HL-60 (cell line): ENCODE measurements around the gene EXOC6B.

Source experiments
- DNase-seq, 2 experiments: peaks; one replicate each; pipeline ENCODE4 v3.0.0-alpha.2; 2010 to 2020; ENCODE audit warnings: low read depth in 1 of 2, low spot score in 1 of 2
- H3K27ac ChIP-seq: fragments of 250-450 bp; sonication (Bioruptor Pico); replicated peaks from 2 replicates; pipeline ENCODE4 v1.5.1; 2020; ENCODE audit warnings: mild to moderate bottlenecking, moderate library complexity
- H3K27me3 ChIP-seq: fragments of 250-450 bp; sonication (Bioruptor Pico); 2 replicates; pipeline ENCODE4 v1.5.1; 2021; ENCODE audit warnings: mild to moderate bottlenecking, moderate library complexity; ENCODE audit not compliant: insufficient read depth, poor library complexity, severe bottlenecking
- H3K4me3 ChIP-seq: replicated peaks from 2 replicates; pipeline ENCODE4 v1.5.1; 2011; ENCODE audit warnings: mild to moderate bottlenecking, control low read depth, low read length; ENCODE audit not compliant: insufficient read depth
- CTCF ChIP-seq: IDR thresholded peaks from one replicate; pipeline ENCODE4 v1.5.1; 2011; ENCODE audit warnings: low read length, control low read depth, inconsistent platforms; ENCODE audit not compliant: insufficient read depth
- GABPA ChIP-seq: IDR thresholded peaks from 2 replicates; pipeline ENCODE4 v1.6.1; 2012; ENCODE audit warnings: low read depth
- POLR2AphosphoS5 ChIP-seq: IDR thresholded peaks from 2 replicates; pipeline ENCODE4 v1.6.1; 2012; ENCODE audit warnings: low read depth
- SPI1 ChIP-seq: IDR thresholded peaks from 2 replicates; pipeline ENCODE4 v1.6.1; 2012; ENCODE audit warnings: low read depth, mild to moderate bottlenecking, borderline replicate concordance
- TF ChIP-seq, protein P1 (sequence below): IDR thresholded peaks from 2 replicates; pipeline ENCODE4 v1.6.1; 2012; ENCODE audit warnings: low read depth; ENCODE audit not compliant: insufficient replicate concordance

Gene EXOC6B

DNA sequence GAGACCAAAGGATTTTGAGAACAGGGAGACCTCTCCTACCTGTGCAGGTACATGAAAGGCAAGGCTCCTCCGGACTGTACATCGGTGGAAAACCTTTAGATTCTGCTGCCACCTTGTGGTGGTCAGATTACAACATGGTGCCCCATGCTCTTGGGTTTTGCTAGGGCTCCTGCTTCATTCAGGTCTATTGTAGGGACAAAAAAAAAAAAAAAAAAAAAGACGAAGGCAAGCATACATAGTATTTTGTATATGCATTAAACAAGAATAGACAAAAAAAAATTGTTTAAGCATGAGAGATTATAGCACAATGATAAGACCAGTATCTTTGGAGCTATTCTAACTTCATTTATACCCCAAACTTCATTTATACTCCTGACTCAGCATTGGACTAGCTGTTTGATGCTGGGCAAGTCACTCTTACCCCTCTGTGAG lies 34.0 kb upstream of the EXOC6B start:
- TF ChIP-seq CTCF (peak; percentile 18), SPI1 (no peak), POLR2AphosphoS5 (no peak)
- peak in 1 of 2 experiments; percentile 37 for DNase-seq
- Histone ChIP-seq H3K4me3 (no peak overlapping the region), H3K27ac (no peak overlapping the region), H3K27me3 (no peaks in the 10 kb centered on the region)

DNA sequence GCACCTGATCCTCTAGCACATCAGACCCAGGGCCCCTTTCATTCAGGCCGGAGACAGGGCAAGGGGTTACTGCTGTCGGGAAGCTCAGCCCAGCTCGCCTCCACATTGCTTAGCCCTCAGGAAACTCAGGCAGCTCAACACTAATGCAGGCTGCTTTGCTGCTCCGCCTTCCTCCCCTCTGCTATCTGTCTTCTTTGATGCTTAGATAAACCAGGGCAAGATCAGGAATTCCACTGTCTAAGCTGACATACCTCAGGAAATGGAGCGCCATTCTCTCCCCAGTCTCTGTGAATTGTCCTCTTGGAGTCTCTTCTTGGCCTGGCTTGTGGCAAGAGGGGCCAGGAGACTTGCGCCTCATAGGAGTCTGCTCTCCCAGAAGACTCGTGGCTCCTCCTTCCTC lies 25.5 kb upstream of the EXOC6B start:
- TF ChIP-seq POLR2AphosphoS5, result no peak
- no peak for TF ChIP-seq GABPA
- TF ChIP-seq, protein P1, sequence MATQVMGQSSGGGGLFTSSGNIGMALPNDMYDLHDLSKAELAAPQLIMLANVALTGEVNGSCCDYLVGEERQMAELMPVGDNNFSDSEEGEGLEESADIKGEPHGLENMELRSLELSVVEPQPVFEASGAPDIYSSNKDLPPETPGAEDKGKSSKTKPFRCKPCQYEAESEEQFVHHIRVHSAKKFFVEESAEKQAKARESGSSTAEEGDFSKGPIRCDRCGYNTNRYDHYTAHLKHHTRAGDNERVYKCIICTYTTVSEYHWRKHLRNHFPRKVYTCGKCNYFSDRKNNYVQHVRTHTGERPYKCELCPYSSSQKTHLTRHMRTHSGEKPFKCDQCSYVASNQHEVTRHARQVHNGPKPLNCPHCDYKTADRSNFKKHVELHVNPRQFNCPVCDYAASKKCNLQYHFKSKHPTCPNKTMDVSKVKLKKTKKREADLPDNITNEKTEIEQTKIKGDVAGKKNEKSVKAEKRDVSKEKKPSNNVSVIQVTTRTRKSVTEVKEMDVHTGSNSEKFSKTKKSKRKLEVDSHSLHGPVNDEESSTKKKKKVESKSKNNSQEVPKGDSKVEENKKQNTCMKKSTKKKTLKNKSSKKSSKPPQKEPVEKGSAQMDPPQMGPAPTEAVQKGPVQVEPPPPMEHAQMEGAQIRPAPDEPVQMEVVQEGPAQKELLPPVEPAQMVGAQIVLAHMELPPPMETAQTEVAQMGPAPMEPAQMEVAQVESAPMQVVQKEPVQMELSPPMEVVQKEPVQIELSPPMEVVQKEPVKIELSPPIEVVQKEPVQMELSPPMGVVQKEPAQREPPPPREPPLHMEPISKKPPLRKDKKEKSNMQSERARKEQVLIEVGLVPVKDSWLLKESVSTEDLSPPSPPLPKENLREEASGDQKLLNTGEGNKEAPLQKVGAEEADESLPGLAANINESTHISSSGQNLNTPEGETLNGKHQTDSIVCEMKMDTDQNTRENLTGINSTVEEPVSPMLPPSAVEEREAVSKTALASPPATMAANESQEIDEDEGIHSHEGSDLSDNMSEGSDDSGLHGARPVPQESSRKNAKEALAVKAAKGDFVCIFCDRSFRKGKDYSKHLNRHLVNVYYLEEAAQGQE, result no peak
- TF ChIP-seq CTCF, result no peak
- TF ChIP-seq SPI1, result no peak
- H3K27me3 ChIP-seq, result peaks cover 3% of the 10 kb centered on the region
- H3K27ac ChIP-seq, result no peak overlapping the region
- H3K4me3 ChIP-seq, result no peak overlapping the region
- no peak for DNase-seq

DNA sequence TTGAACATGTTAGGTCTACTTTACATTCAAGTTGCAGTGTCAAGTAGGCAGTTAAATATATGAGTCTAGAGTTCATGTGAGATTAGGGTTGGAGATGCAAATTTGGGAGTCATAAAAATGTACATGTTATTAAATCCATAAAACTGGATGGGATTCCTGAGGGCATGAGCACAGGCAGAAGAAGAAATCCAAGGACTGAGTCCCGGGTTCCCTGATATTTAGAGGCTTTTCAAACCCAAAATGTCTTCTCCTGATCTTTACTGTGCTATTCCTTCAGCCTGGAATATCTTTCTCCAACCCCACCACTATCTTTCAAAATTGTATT lies 23.3 kb upstream of the EXOC6B start:
- Histone ChIP-seq H3K27me3 (peaks cover 3% of the 10 kb centered on the region), H3K4me3 (no peak overlapping the region), H3K27ac (no peak overlapping the region)
- no peak for TF ChIP-seq GABPA
- TF ChIP-seq, protein P1, result no peak
- TF ChIP-seq CTCF, result no peak
- no peak for TF ChIP-seq SPI1
- TF ChIP-seq POLR2AphosphoS5, result no peak
- DNase-seq, result no peak

DNA sequence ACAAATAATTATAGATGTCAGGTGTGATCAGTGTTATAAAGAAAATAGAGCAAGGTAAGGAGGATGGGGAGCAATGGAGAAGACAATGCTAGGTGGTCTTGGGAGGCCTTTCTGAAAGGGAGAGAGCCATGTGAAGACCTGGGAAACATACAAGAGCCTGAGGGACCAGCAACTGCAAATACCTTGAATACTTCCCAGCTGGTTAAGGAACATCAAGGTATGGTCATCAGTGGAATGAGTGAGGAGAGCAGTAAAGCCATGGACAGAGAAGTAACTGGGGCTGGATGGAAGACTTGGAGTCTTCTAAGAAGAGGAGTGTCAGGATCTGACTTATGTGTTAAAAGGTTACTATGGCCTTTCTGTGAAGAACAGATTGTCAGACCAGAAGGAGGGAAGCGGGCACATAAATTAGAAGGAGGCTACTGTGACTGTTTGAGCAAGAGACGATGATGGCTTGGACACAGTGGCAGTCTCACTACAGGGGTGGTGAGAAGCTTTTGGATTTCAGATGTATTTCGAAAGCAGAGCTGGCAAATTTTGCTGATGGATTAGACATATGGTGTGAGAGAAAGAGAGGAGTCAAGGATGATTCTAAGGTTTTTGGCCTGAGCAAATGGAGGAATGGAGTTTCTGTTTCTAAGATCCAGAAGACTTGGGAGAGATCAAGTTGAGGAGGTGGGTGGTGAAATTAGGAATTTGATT lies 22.8 kb upstream of the EXOC6B start:
- no peak for DNase-seq
- Histone ChIP-seq H3K27me3 (peaks cover 3% of the 10 kb centered on the region), H3K27ac (no peak overlapping the region), H3K4me3 (no peak overlapping the region)
- TF ChIP-seq CTCF, result no peak
- TF ChIP-seq POLR2AphosphoS5, result no peak
- TF ChIP-seq, protein P1, result no peak
- no peak for TF ChIP-seq GABPA
- no peak for TF ChIP-seq SPI1
